PC-9 (cell line): ENCODE data around the gene CPAMD8. TPM values are rescaled to one million over a fixed set of nuclear protein-coding genes. Genes with fewer than 3 reads are reported as not detected.
"Not testable (repeated sequence)": the region's sequence is repeated elsewhere in the genome, so short reads cannot be mapped to it uniquely, and the experiment has no call there.

Experiments used
- BruUV-seq: library from RNA; stranded (reverse); fragments of 400-500 nt; replicated peaks from 2 replicates; lab custom pipeline; 2021; lab: Mats Ljungman, UMichigan
- CTCF ChIA-PET: fragments of 300-600 bp; sonication (Branson Sonifier 250); formaldehyde crosslinking; loops from one replicate; lab custom pipeline; 2022; ENCODE audit warnings: antibody characterized with exemption; lab: Charles Lee
- POLR2A ChIA-PET: fragments of 300-600 bp; sonication (Branson Sonifier 250); formaldehyde crosslinking; loops from one replicate; lab custom pipeline; 2022; ENCODE audit warnings: antibody characterized with exemption; ENCODE audit not compliant: unreplicated experiment; lab: Charles Lee
- DNase-seq, 2 experiments: peaks; one replicate each; pipeline versions ENCODE4 v3.0.0 to v3.0.0-alpha.2; 2015 to 2022; ENCODE audit warnings: mixed read lengths in 1 of 2
- H2AFZ ChIP-seq: fragments of 200-600 bp; sonication (generic); 2 replicates; pipeline ENCODE4 v1.8.1; 2017; ENCODE audit warnings: antibody characterized with exemption
- H3F3A ChIP-seq: fragments of 200-600 bp; sonication (generic); 2 replicates; pipeline ENCODE4 v1.8.1; 2017; ENCODE audit warnings: antibody characterized with exemption, mild to moderate bottlenecking, low read depth; ENCODE audit not compliant: insufficient read depth
- H3K27ac ChIP-seq: fragments of 200-600 bp; sonication (generic); 2 replicates; pipeline ENCODE4 v1.6.1; 2016; ENCODE audit warnings: mixed run types
- H3K27me3 ChIP-seq: fragments of 200-600 bp; sonication (generic); 2 replicates; pipeline ENCODE4 v1.6.1; 2016; ENCODE audit warnings: low read depth, mixed run types; ENCODE audit not compliant: insufficient read depth
- H3K36me3 ChIP-seq: fragments of 200-600 bp; sonication (generic); 2 replicates; pipeline ENCODE4 v1.6.1; 2016; ENCODE audit warnings: low read depth, mixed run types
- H3K4me1 ChIP-seq: fragments of 200-600 bp; sonication (generic); replicated peaks from 2 replicates; pipeline ENCODE4 v1.6.1; 2016; ENCODE audit warnings: mixed run types; ENCODE audit not compliant: insufficient read depth
- H3K4me2 ChIP-seq: fragments of 200-600 bp; sonication (generic); 2 replicates; pipeline ENCODE4 v1.6.1; 2017; ENCODE audit warnings: mixed run types
- H3K4me3 ChIP-seq: fragments of 200-600 bp; sonication (generic); 2 replicates; pipeline ENCODE4 v1.6.1; 2016; ENCODE audit warnings: mixed run types
- H3K79me2 ChIP-seq: fragments of 200-600 bp; sonication (generic); 2 replicates; pipeline ENCODE4 v1.6.1; 2017; ENCODE audit warnings: low read depth, mixed run types
- H3K9me2 ChIP-seq: fragments of 200-600 bp; sonication (generic); 2 replicates; pipeline ENCODE4 v1.8.1; 2017; ENCODE audit warnings: mild to moderate bottlenecking; ENCODE audit not compliant: insufficient read depth
- H3K9me3 ChIP-seq: fragments of 200-600 bp; sonication (generic); 2 replicates; pipeline ENCODE4 v1.8.1; 2016; ENCODE audit warnings: low read depth; ENCODE audit not compliant: insufficient read depth
- H4K20me1 ChIP-seq: fragments of 200-600 bp; sonication (generic); 2 replicates; pipeline ENCODE4 v1.8.1; 2017; ENCODE audit not compliant: insufficient read depth
- CTCF ChIP-seq: fragments of 200-600 bp; sonication (generic); conservative IDR thresholded peaks from 2 replicates; pipeline ENCODE4 v1.6.1; 2017; ENCODE audit warnings: mixed run types, antibody characterized with exemption, mild to moderate bottlenecking, moderate library complexity
- EZH2 ChIP-seq: fragments of 200-600 bp; sonication (generic); IDR thresholded peaks from 2 replicates; pipeline ENCODE4 v1.8.0; 2017; ENCODE audit warnings: antibody characterized with exemption, low read depth
- intact Hi-C: fragments of 100-400 bp; cut with micrococcal nuclease; formaldehyde crosslinking; loops from one replicate; pipeline ENCODE4 v1.10.0; 2022; ENCODE audit not compliant: unreplicated experiment
- total RNA-seq: library from RNA; stranded (reverse); gene quantifications from 2 replicates; pipeline ENCODE4 v1.2.3, GENCODE V29; 2021

Gene CPAMD8
- total RNA-seq, 1 experiment from 2014 or later, result 25.8 TPM

- CTCF ChIA-PET, result no interaction called here
- Histone ChIP-seq H3K36me3 (peaks cover 7% of the 10 kb centered on the region; the same call in 1 of the 2 replicates), H4K20me1 (no peaks in the 10 kb centered on the region), H3K4me3 (peak overlapping the region; percentile 92), H3K27me3 (no peaks in the 10 kb centered on the region), H3K4me2 (peak overlapping the region; percentile 89), H3F3A (peaks cover 66% of the 10 kb centered on the region), H2AFZ (peak overlapping the region; percentile 83), H3K4me1 (peaks cover 51% of the 10 kb centered on the region), H3K9me3 (no peaks in the 10 kb centered on the region), H3K27ac (peak overlapping the region; percentile 48), H3K9me2 (no peaks in the 10 kb centered on the region), H3K79me2 (peaks cover 30% of the 10 kb centered on the region)
- POLR2A ChIA-PET, result no interaction called here
- BruUV-seq, result no TSS peak
- DNase-seq, result peak; percentile 57 to 74
- TF ChIP-seq EZH2 (no peak), CTCF (no peak)
- intact Hi-C loops, result no loop called here
Observed at GRCh38 chr19:17025991-17026658, 485 bp downstream of the CPAMD8 start.

- H3K4me2 ChIP-seq, result peak overlapping the region; percentile 89
- peaks cover 7% of the 10 kb centered on the region; the same call in 1 of the 2 replicates for H3K36me3 ChIP-seq
- BruUV-seq, result no TSS peak
- ChIA-PET CTCF (no interaction called here), POLR2A (no interaction called here)
- H3K27ac ChIP-seq, result peak overlapping the region; percentile 48
- peak overlapping the region; percentile 92; the same call in 1 of the 2 replicates for H3K4me3 ChIP-seq
- DNase-seq, result peak; percentile 34 to 82
- H2AFZ ChIP-seq, result no peak overlapping the region
- no peaks in the 10 kb centered on the region for H3K9me2 ChIP-seq
- TF ChIP-seq EZH2 (no peak), CTCF (no peak)
- no peaks in the 10 kb centered on the region for H4K20me1 ChIP-seq
- intact Hi-C loops, result no loop called here
- H3K27me3 ChIP-seq, result no peaks in the 10 kb centered on the region
- peaks cover 38% of the 10 kb centered on the region for H3K79me2 ChIP-seq
- H3F3A ChIP-seq, result peaks cover 66% of the 10 kb centered on the region
- peaks cover 59% of the 10 kb centered on the region for H3K4me1 ChIP-seq
- no peaks in the 10 kb centered on the region for H3K9me3 ChIP-seq
Observed at GRCh38 chr19:17025361-17025760, 1.2 kb downstream of the CPAMD8 start.

- Histone ChIP-seq H3K27ac (peak overlapping the region; percentile 48), H3K4me3 (peak overlapping the region; percentile 92; the same call in 1 of the 2 replicates), H3K4me2 (peak overlapping the region; percentile 89), H3F3A (peaks cover 67% of the 10 kb centered on the region), H3K79me2 (peaks cover 42% of the 10 kb centered on the region), H3K4me1 (peaks cover 63% of the 10 kb centered on the region)
- H3K9me3 ChIP-seq, intact Hi-C loops, H3K9me2 ChIP-seq, CTCF ChIA-PET, H2AFZ ChIP-seq, H3K27me3 ChIP-seq, H3K36me3 ChIP-seq, H4K20me1 ChIP-seq: not testable (repeated sequence)
- DNase-seq, result peak; percentile 34 to 74
- POLR2A ChIA-PET, result interaction anchor here (0.7 kb wide), 2 partner anchors 104 to 253 kb away, joined by 5 read pairs; no protein-coding TSS in a partner anchor
- TSS peak; percentile 40 for BruUV-seq
Observed at GRCh38 chr19:17024941-17025340, 1.7 kb downstream of the CPAMD8 start.
